ENCODE measurements around the gene IFNL4.

Gene IFNL4

GRCh38 chr19:39206122-39206521 is 42.5 kb downstream of the IFNL4 start:
- TF ChIP-seq CTCF (IDR thresholded peaks at IDR 0.05) = no peak

- TF ChIP-seq CTCF (IDR thresholded peaks at IDR 0.05) = no peak
Measured at GRCh38 chr19:39205449-39205764, 43.2 kb downstream of the IFNL4 start.

- no peak for TF ChIP-seq CTCF (IDR thresholded peaks at IDR 0.05)
Measured at GRCh38 chr19:39203372-39204341, 45.0 kb downstream of the IFNL4 start, which contains the start of gene SYCN. Gene SYCN, minus strand, starts transcription at chr19:39204263. Its CDS starts 9 bp downstream, at chr19:39204254.

GRCh38 chr19:39202998-39203355 is 45.7 kb downstream of the IFNL4 start:
- TF ChIP-seq CTCF (IDR thresholded peaks at IDR 0.05) = no peak

- no peak for TF ChIP-seq CTCF (IDR thresholded peaks at IDR 0.05)
Measured at GRCh38 chr19:39200803-39201115, 47.9 kb downstream of the IFNL4 start.

- no peak for TF ChIP-seq CTCF (IDR thresholded peaks at IDR 0.05)
Measured at GRCh38 chr19:39200066-39200802, 48.4 kb downstream of the IFNL4 start.

- no peak for TF ChIP-seq CTCF (IDR thresholded peaks at IDR 0.05)
Measured at GRCh38 chr19:39199025-39199424, 49.6 kb downstream of the IFNL4 start.

Data from LNCAP (cell line).